OCI-LY1 (cell line): ENCODE data around the gene CACNA1C.

Experiments
- CTCF ChIP-seq: fragments of 200-600 bp; sonication (generic), shearing (Covaris generic); IDR thresholded peaks from 2 replicates; pipeline ENCODE4 v1.5.1; 2017; ENCODE audit warnings: mild to moderate bottlenecking, antibody characterized with exemption, low read length, moderate library complexity, mixed read lengths
- EZH2 ChIP-seq: fragments of 200-600 bp; sonication (generic), shearing (Covaris generic); IDR thresholded peaks from 2 replicates; pipeline ENCODE4 v1.8.0; 2017; ENCODE audit warnings: borderline replicate concordance, mixed run types, mild to moderate bottlenecking, antibody characterized with exemption, low read length, moderate library complexity, mixed read lengths

GRCh38 chr12:2284321-2284813 is 231.6 kb downstream of the CACNA1C start:
- TF ChIP-seq EZH2: no peak
- TF ChIP-seq CTCF: no peak
